Prostate gland (tissue), 2 donors: ENCODE measurements around the gene BDH1. TPM values are rescaled to one million over a fixed set of nuclear protein-coding genes. Genes with fewer than 3 reads are reported as not detected.
"Not testable (repeated sequence)": the region's sequence is repeated elsewhere in the genome, so short reads cannot be mapped to it uniquely, and the experiment has no call there.

Source experiments
- DNase-seq: peaks from one replicate; pipeline ENCODE4 v3.0.0-alpha.2; 2019; ENCODE audit warnings: low spot score
- H3K27ac ChIP-seq, 2 donors: fragments of 200-600 bp; sonication (generic); 2 replicates each; pipeline ENCODE4 v1.5.1; 2017 to 2019
- H3K27me3 ChIP-seq: fragments of 200-600 bp; sonication (generic); replicated peaks from 2 replicates; pipeline ENCODE4 v1.5.1; 2019; ENCODE audit not compliant: insufficient read depth
- H3K36me3 ChIP-seq, 2 donors: fragments of 200-600 bp; sonication (generic); 1 replicate in 1 of 2; 2 replicates in 1 of 2; pipeline versions ENCODE4 v1.5.1 to v1.8.1; 2017 to 2019
- H3K4me1 ChIP-seq: fragments of 200-600 bp; sonication (generic); replicated peaks from 2 replicates; pipeline ENCODE4 v1.5.1; 2019
- H3K4me3 ChIP-seq, 2 donors: fragments of 200-600 bp; sonication (generic); 2 replicates each; pipeline ENCODE4 v1.5.1; 2017 to 2019
- H3K9me3 ChIP-seq: fragments of 200-600 bp; sonication (generic); 2 replicates; pipeline ENCODE4 v1.5.1; 2017
- CTCF ChIP-seq, 4 experiments: fragments of 200-600 bp in 2 of 4; fragments of 450-650 bp in 2 of 4; sonication (generic) in 2 of 4; IDR thresholded peaks; 1 replicate in 3 of 4; 2 replicates in 1 of 4; pipeline ENCODE4 v1.5.1; 2016 to 2019; ENCODE audit warnings: antibody characterized with exemption in 4 of 4, mild to moderate bottlenecking in 2 of 4, moderate library complexity in 2 of 4
- POLR2A ChIP-seq: fragments of 450-650 bp; IDR thresholded peaks from one replicate; pipeline ENCODE4 v1.6.1; 2016; ENCODE audit warnings: antibody characterized with exemption, mild to moderate bottlenecking
- POLR2AphosphoS5 ChIP-seq: sonication (generic); formaldehyde crosslinking; IDR thresholded peaks from one replicate; pipeline ENCODE4 v1.6.1; 2017; ENCODE audit warnings: antibody characterized with exemption
- WGBS: methylation state at CpG from one replicate; pipeline ENCODE4 v1.1.5; 2018; 5-methylcytosine and 5-hydroxymethylcytosine counted together
- intact Hi-C: fragments of 100-400 bp; cut with DNase I; formaldehyde crosslinking; loops from one replicate; pipeline ENCODE4 v1.14.2; 2022
- total RNA-seq, 2 donors: library from RNA; depleted of rRNA; stranded (reverse); fragments of >200 nt; gene quantifications; one replicate each; pipeline ENCODE4 v1.1.0, GENCODE V29; 2016

The BDH1 gene
- total RNA-seq, 2 donors from 2014 or later, result 41.1 to 84.3 TPM

GRCh38 chr3:197577366-197578074 is 21.8 kb upstream of the BDH1 start:
- H3K4me3 ChIP-seq, result no peak overlapping the region
- 91% methylated on average over 13 of the region's 13 CpGs for WGBS
- DNase-seq, result no peak
- H3K9me3 ChIP-seq, result no peaks in the 10 kb centered on the region
- H3K4me1 ChIP-seq, result no peaks in the 10 kb centered on the region
- no peaks in the 10 kb centered on the region for H3K36me3 ChIP-seq
- TF ChIP-seq POLR2A (no peak), CTCF (IDR thresholded peaks at IDR 0.05) (no peak), POLR2AphosphoS5 (no peak)
- H3K27me3 ChIP-seq, result no peaks in the 10 kb centered on the region
- intact Hi-C loops, result no loop called here
- no peak overlapping the region for H3K27ac ChIP-seq

- no peaks in the 10 kb centered on the region for H3K4me1 ChIP-seq
- intact Hi-C loops, result no loop called here
- WGBS, result 80% methylated on average over 7 of the region's 8 CpGs
- H3K27ac ChIP-seq, result no peak overlapping the region
- TF ChIP-seq POLR2A (no peak), POLR2AphosphoS5 (no peak), CTCF (IDR thresholded peaks at IDR 0.05) (no peak)
- H3K27me3 ChIP-seq, result no peaks in the 10 kb centered on the region
- no peak overlapping the region for H3K4me3 ChIP-seq
- H3K36me3 ChIP-seq, result no peaks in the 10 kb centered on the region
- no peak for DNase-seq
- no peaks in the 10 kb centered on the region for H3K9me3 ChIP-seq
Observed at GRCh38 chr3:197576838-197577237, 21.1 kb upstream of the BDH1 start.

- Histone ChIP-seq H3K36me3 (no peaks in the 10 kb centered on the region), H3K27ac (no peak overlapping the region), H3K9me3 (no peaks in the 10 kb centered on the region), H3K4me3 (no peak overlapping the region), H3K4me1 (no peaks in the 10 kb centered on the region), H3K27me3 (no peaks in the 10 kb centered on the region)
- TF ChIP-seq CTCF (IDR thresholded peaks at IDR 0.05) (no peak), POLR2A (no peak), POLR2AphosphoS5 (no peak)
- WGBS, result 57% methylated on average over 5 of the region's 5 CpGs
- DNase-seq, result no peak
- intact Hi-C loops, result no loop called here
Observed at GRCh38 chr3:197575362-197575761, 19.6 kb upstream of the BDH1 start.

- WGBS, result 48% methylated on average over 4 of the region's 4 CpGs
Observed at GRCh38 chr3:197574396-197574991, 18.7 kb upstream of the BDH1 start.

GRCh38 chr3:197573048-197573767 is 17.4 kb upstream of the BDH1 start:
- Histone ChIP-seq H3K4me3 (no peak overlapping the region), H3K4me1 (no peaks in the 10 kb centered on the region), H3K27ac (no peak overlapping the region), H3K36me3 (no peaks in the 10 kb centered on the region), H3K27me3 (no peaks in the 10 kb centered on the region), H3K9me3 (no peaks in the 10 kb centered on the region)
- intact Hi-C loops, result no loop called here
- WGBS, result 78% methylated on average over 6 of the region's 6 CpGs
- DNase-seq, result no peak
- TF ChIP-seq POLR2AphosphoS5, result no peak
- TF ChIP-seq POLR2A, result no peak
- TF ChIP-seq CTCF (IDR thresholded peaks at IDR 0.05), result no peak

More at GRCh38 chr3:197574396-197574991, 18.7 kb upstream of the BDH1 start:
- DNase-seq, H3K27me3 ChIP-seq, H3K27ac ChIP-seq, H3K4me3 ChIP-seq, H3K4me1 ChIP-seq, H3K36me3 ChIP-seq, intact Hi-C loops, H3K9me3 ChIP-seq: not testable (repeated sequence)

GRCh38 chr3:197571880-197572172 is 16.1 kb upstream of the BDH1 start:
- H3K4me1 ChIP-seq, H3K27me3 ChIP-seq, H3K27ac ChIP-seq, intact Hi-C loops, DNase-seq, H3K36me3 ChIP-seq, H3K9me3 ChIP-seq, H3K4me3 ChIP-seq: not testable (repeated sequence)

- 89% methylated on average over 4 of the region's 4 CpGs for WGBS
- intact Hi-C loops, H3K4me1 ChIP-seq, H3K27ac ChIP-seq, H3K27me3 ChIP-seq, H3K4me3 ChIP-seq, H3K36me3 ChIP-seq, H3K9me3 ChIP-seq, DNase-seq: not testable (repeated sequence)
Observed at GRCh38 chr3:197571074-197571879, 15.5 kb upstream of the BDH1 start.
